HG03108 (cell line): ENCODE results near the gene FAM177B.
"Not testable (repeated sequence)": the region's sequence is repeated elsewhere in the genome, so short reads cannot be mapped to it uniquely, and the experiment has no call there.

Experiments
- ATAC-seq: cut with Tn5 transposase; IDR thresholded peaks from one replicate; pipeline ENCODE4 v1.9.1; 2021; ENCODE audit warnings: moderate library complexity; ENCODE audit not compliant: unreplicated experiment

FAM177B gene

DNA sequence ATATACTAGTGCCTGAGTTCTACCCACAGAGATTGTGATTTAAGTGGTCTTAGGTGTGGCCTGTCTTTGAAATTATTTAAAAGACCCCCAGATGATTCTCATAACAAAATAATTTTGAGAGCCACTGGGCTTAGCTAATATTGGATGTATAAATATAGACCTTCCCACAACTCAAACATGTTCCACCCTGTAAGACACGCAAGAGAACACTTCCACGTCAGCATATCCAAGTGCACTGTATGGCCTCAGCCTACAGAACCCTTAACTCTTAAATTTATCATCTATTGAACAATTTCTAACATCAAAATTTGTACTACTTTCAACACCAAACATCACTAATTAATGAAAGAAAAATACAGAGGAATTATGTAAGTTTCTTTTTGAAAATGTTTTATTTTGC lies 2.5 kb downstream of the FAM177B start:
- no peak for ATAC-seq

DNA sequence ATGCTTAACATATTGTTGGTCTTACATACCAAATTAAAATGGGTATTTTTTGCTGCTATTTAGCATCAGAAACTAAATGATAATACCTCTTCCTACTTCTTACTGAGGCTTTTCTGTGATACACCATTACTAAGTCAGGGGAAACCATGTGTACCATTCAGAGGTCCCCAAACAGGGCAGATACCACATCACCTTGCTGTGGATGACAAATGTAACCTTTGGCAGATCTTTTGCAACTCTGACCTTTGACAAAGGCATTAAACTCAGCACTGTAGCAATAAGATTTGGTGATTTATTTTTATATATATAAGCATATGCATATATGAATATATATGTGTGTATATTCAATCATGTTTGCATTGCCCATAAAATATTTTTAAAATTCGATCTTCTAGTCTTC lies 2.9 kb downstream of the FAM177B start:
- no peak for ATAC-seq

DNA sequence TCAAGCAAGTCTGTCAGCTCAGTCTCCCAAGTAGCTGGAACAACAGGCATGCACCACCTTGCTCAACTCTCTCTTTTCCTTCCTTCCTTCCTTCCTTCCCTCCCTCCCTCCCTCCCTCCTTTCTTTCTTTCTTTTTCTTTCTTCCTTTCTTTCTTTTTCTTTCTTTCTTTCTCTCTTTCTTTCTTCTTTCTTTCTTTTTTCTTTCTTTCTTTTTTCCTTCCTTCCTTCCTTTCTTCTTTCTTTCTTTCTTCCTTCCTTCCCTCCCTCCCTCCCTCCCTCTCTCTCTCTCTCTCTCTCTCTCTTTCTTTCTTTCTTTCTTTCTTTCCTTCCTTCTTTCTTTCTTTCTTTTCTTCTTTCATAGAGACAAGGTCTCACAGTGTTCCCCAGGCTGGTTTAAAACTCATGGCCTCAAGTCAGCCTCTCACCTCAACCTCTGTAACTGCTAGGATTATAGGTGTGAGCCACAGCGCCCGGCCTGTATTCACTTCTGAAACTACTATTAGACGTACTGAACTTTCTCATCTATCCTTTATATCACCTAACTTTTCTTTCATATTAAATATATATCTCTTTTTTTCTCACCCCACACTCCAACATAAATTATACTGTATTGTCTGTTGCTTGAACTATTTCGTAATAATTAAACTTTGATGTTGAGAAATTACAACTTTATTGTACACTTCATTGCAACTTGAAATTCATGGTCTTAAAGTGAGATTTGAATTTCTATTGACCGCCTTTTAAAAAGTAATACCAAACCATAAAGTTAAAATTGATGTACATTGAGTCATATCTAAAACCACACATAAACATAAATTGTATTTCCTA lies 4.8 kb downstream of the FAM177B start:
- ATAC-seq: not testable (repeated sequence)

DNA sequence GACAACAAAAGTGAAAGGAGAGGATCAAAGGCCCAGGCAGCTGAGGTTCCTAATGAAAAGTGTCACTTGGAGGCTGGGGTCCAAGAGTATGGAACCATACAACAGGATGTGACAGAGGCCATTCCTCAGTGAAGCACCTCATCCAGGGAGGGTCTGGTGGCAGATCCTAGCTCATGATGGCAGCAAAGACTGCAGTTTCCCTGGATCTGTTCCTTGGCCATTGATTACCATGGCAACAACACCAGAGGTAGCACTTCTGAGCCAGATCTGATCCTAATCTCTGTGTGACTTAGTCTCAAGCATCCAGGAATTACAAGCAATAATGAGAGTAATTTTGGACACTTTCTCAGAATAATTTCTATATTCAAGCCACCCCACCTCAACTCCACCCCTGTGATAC lies 12.9 kb downstream of the FAM177B start:
- ATAC-seq: no peak

DNA sequence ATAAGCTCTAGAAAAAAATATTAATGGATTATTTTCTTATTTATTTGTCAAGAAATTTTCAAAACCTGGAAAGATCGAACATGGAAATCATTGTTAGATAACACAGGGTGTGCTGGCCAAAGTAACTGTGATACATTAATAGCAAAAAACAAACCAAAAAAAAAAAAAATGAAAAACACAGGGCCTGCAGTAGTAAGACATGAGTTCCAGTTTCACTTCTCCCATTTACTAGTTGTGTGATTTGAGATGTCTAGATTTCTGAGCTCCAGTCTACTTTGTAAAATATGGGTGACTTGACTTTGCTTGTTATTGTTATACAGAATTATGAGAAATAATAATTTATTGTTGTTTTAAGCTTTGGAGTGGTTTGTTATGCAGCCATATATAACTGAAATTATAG lies 13.6 kb downstream of the FAM177B start:
- ATAC-seq: no peak

DNA sequence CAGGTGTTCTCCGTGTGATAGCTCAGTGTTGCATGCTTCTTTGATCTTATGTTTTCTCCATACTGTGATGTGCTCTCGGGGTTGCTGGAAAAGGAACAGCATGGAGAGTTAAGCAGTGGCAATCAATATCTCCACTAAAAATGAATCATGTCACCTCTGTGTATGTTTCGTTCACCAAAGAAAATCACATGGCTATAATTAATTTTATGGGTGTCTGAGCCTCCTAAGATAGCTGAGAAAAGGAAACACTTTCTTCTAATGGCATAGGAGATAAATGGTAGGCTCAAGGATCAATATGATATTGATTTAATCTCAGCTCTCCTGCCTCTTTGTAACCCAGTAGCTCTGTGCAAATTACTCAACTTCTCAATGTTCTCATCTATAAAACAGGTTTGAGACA lies 14.3 kb downstream of the FAM177B start:
- ATAC-seq: no peak

DNA sequence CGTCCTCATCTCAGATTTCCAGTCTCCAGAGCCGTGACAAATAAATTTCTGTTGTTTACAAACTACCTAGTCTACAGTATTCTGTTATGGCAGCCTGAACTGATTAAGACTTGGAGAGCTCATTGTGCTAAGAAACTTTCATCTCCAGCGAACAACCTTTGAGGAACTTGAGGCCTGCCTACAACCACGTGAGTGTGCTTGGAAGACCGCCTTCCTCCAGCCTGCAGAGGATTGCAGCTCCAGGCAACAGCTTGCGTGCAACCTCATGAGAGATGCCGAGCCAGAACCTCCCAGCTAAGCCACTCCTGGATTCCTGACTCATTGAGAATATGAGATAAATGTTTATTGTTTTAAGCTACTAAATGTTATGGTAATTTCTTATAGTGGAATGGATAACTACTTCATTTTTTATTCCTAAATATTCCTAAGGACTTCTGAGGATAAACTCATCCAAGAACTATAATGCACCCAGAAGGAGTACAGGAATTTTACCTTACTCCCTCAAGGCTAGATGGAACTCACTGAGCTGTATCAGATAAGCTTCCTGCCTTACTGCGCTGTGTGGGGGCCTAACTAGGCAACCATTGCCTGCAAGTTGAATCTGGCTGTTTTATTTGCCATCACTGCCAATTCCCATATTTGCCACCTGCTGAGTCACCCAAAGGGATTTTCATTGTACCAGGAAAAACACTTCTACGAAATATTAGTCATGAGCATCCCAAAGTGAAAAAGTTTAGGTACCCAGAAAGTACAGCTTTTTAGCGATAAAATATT lies 17.6 kb downstream of the FAM177B start:
- ATAC-seq: no peak

DNA sequence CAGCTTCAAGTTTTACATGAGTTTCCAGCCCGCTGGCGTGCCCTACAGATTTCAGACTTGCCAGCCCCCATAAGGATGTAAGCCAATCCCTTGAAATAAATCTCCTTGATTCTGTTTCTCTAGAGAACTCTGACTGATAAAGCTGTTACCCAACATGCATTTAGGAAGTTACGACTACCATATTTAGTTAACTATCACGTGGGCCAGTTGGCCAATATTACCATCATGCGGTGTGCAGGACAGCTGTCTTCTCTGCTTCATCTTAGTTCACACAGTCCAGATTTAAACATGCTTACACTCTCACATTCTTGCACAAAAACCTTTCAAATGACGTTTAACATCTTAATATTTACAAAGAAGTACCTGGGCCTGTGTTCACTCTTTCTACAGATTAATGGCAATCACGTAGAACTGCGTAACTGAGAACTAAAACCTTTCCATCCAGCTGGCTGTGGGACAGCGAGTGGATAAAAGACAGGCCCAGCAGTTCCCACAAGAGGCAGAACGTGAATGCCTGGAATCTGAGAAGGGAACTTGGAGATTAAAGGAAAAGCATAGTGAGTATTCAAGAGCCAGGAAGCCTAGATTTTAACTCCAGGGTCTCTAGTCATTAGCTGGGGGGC lies 20.8 kb downstream of the FAM177B start:
- ATAC-seq: no peak

DNA sequence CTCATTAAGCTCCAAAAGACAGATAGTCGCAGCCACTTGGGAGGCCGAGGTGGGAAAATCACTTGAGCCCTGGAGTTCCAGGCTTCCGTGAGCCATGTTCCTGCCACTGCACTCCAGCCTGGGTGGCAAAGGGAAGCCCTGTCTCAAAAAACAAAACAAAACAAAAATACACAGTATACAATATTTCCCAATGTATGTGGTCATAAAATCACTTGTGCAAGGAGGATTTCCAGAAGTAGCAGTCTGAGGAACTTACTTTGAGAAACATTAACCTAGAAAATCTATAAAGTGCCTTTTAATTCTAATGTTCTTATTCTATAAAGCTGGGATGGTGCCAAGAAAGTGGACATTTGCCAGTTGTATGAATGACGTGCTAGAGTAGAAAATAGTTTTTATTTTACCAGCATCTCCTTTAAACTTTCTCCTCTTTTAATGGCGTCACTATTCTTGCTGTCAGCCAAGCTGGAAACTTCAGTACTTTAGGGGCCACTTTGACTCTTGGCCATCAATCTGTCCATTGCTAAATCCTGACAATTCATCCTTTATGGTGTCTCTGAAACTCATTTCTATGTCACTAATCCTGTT lies 22.5 kb downstream of the FAM177B start:
- ATAC-seq: no peak

DNA sequence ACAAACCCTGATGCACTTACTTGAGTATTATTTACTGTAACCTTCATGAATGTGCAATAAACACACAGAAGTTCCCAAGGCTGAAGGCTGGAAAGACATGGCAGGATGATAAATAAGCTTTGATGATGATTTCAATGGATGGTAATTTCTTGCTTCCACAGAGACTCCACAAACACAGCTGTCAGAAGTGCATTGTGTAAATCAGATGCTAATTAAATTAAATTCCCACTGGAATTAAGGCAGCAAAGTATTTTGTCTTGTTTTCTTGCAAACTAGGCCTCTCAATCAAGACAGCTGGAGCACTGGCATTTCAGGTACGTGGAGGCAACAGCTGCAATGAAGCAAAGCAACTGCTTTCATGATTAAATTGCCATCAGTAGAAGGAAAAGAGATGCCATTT lies 24.1 kb downstream of the FAM177B start:
- ATAC-seq: no peak

DNA sequence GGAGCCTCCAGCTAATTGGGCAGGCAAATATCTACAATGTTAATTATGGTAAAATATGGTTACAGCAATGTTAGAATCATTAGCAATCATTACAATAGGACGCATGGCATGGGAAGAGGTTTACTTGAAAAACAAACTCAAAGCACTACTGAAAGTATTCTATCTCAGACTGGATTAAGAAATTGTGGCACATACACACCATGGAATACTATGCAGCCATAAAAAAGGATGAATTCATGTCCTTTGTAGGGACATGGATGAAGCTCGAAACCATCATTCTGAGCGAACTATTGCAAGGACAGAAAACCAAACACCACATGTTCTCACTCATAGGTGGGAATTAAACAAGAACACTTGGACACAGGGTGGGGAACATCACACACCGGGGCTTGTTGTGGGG lies 25.2 kb downstream of the FAM177B start:
- ATAC-seq: not testable (repeated sequence)

DNA sequence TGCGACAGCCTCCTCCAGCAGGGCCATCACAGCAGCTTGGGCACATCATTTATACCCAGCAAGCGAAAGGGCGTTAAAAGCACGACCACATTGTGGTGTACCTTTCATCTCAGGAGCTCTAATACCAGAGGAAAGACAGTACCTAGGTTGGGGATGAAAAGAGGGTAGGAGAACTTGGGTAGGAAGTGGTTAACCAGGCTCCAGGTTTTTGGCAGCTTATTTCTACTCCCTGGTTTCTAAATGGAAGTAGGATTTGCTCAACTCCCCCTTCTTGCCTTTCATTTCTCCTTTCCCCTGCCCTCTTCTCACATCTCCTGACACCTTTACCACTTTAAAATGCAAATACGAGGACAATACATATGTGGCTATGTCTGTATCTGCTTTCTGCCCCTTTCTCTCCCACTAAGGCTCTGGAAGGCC lies 30.2 kb downstream of the FAM177B start:
- ATAC-seq: no peak

DNA sequence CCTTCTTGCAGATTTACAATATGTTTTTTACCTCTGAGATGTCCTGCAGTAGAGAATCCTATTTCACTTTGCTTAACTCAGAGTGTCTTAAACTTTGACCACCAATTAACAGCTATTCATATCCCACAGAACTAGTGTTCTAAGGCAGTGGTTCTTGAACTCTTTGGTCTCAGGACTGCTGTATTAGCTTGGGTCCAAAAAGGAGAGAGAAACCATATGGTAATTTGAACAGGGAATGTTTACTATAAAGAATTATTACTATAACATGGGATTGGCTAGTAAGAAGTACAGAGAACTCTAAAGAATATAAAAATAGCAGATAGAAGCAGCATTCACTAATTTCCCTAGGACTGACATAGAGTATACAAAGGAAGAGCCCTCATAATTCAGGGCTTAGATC lies 31.6 kb downstream of the FAM177B start:
- no peak for ATAC-seq

DNA sequence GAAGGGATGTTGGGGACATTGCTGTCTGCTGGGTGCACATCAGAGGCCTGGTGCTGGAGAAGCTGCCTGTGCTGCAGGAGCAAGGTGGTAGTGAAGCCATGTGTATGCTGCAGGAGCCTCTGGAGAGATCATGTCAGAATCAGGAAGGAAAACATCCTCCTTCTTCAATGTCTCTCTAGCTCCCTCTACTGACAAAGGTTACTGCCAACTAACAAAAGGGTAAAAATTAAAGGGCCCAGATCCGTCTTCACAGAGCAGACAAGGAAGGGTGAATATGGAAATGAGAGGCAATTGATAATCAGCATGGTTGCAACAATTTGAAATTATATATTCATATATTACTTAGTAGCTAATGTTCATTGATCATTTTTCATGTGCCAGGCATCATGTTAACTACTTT lies 32.2 kb downstream of the FAM177B start:
- no peak for ATAC-seq

DNA sequence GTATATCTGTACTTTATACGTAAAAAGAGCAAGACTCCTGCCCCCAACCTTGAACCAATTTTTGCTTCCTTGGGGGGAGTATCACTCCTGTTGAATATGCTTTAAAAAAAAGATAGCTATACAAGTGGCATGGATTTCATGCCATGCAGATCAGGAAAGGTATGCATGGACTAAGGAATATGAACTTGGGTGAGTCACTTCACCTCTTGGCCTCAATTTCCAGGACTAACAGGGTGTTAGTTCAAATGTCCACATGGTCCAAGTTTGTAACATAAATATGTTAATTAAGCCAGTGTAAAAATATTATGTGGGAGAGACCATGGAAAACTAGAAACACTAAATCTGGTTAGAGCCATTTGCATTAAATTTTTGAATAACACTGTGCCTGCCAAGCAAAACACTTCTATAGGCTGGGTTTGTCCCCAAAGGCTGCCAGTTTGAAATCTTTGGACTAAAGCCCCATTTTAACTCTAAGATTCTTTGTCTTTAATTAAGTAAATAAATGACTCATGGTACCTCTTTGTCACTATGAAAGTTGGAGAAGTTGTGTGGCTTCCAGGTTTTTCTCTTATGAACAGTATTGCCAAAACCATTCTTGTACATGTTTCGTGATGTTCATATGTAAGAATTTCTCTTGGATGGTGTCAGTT lies 33.1 kb downstream of the FAM177B start:
- ATAC-seq: no peak

DNA sequence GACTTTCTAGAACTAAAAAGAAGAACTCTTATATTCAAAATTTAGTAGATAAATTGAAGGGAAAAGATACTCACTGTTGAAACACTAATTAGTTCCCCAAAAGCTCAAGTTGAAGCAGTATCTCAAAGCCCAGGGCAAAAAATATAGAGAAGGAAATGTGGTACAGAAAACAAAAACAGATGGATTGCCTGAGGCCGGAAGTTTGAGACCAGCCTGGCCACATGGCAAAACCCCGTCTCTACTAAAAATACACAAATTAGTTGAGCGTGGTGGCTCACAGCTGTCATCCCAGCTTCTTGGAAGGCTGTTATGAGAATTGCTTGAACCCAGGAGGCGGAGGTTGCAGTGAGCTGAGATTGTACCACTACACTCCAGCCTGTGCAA lies 36.0 kb downstream of the FAM177B start:
- peak; percentile 79 for ATAC-seq

DNA sequence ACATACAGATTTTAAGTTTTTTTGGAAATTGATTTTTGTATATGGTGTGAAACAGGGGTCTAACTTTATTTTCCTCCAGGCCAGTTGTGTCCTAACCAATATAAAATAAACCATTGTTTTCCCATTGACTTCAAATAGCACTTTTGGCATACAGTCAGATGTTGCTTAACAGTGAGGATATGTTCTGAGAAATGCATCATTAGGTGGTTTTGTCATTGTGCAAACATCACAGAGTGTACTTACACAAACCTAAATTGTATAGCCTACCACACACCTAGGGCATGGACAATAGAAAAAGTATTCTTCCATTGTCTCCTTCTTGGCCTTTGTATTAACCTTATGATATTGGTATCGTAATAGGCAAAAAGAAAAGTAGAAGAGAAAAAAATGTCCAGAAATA lies 40.5 kb downstream of the FAM177B start:
- no peak for ATAC-seq

DNA sequence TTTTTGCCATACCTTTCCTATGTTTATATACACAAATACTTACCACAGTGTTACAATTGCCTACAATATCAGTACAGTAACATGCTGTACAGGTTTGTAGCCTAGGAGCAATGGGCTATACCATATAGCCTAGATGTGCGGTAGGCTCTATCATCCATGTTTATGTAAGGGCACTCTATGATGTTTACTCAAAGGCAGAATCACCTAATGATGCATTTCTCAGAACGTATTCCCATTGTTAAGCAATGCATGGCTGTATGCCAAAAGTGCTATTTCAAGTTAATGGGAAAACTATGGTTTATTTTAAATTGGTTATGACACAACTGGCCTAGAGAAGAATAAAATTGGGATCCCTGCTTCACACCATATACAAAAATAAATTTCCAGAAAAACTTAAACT lies 41.0 kb downstream of the FAM177B start:
- ATAC-seq: no peak

DNA sequence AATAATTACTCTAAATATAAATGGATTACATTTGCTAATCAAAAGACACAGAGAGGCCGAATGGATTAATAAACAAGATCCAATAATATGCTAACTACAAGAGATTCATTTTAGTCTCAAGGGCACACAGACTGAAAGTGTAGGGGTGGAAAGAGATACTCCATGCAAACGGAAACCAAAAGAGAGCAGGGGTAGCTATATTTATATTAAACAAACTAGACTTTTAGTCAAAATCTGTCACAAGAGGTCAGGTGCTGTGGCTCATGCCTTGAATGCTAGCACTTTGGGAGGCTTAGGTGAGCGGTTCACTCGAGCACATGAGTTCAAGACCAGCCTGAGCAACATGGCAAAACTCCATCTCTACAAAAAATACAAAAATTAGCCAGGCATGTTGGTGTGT lies 44.2 kb downstream of the FAM177B start:
- no peak for ATAC-seq

DNA sequence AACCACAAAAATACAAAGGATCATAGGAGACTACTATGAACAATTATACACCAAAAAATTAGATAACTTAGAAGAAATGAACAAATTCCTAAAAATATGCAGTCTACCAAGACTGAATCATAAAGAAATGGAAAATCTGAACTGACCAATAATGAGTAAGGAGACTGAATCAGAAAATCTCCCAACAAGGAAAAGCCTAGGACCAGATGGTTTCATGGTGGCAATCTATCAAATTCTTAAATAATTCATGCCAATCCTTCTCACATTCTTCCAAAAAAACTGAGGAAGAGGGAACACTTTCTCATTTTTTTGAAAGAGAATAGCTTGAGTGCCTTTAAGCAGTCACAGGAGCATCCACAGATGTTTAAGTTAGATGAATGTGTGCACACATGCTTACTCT lies 46.0 kb downstream of the FAM177B start:
- no peak for ATAC-seq

DNA sequence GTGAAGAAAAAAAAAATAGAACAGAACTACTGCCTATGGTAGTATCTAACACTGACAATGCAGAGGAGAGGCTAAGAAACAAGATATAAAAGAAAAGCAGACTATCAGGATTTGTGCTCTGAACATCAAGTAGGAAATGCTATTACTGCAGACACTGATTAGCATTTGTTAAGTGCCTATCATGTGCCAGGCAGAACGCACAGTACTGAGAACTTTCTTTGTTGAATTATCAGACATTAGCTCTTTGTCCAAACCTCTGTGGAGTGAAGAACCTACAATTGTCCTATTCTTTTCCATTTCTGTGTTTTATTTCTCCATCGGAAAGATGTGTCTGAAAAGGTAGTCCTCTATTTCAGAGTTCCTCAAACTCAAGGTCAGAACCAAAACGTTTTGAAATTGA lies 47.4 kb downstream of the FAM177B start:
- ATAC-seq: no peak
